OCI-LY3 (cell line): ENCODE data around the gene NIPSNAP2.

Experiments
- H2AFZ ChIP-seq: fragments of 200-600, 300-600 bp; shearing (Covaris generic); 2 replicates; pipeline ENCODE4 v1.6.0; 2014; ENCODE audit warnings: antibody characterized with exemption, low read depth, low read length
- H3K27ac ChIP-seq: fragments of 200-600, 300-600 bp; sonication (generic); 2 replicates; pipeline ENCODE4 v1.5.1; 2014; ENCODE audit warnings: mild to moderate bottlenecking, low read length, moderate library complexity, mixed read lengths
- H3K27me3 ChIP-seq: fragments of 200-600, 300-600 bp; sonication (generic); 2 replicates; pipeline ENCODE4 v1.6.1; 2014; ENCODE audit warnings: low read depth, low read length, mixed read lengths
- H3K36me3 ChIP-seq: fragments of 200-600, 300-600 bp; sonication (generic); replicated peaks from 2 replicates; pipeline ENCODE3; 2014; ENCODE audit warnings: low read depth, low read length, mixed read lengths
- H3K4me1 ChIP-seq: fragments of 300-600, 200-600 bp; sonication (generic); 2 replicates; pipeline ENCODE4 v1.6.1; 2014; ENCODE audit warnings: low read length, mixed read lengths
- H3K4me2 ChIP-seq: fragments of 200-600, 300-600 bp; sonication (generic); 2 replicates; pipeline ENCODE4 v1.6.1; 2014; ENCODE audit warnings: low read length, mixed read lengths
- H3K4me3 ChIP-seq: fragments of 300-600, 200-600 bp; sonication (generic); 2 replicates; pipeline ENCODE4 v1.5.1; 2014; ENCODE audit warnings: antibody characterized with exemption, mild to moderate bottlenecking, low read length, moderate library complexity
- H3K79me2 ChIP-seq: fragments of 300-600, 200-600 bp; shearing (Covaris generic); 2 replicates; pipeline ENCODE4 v1.6.1; 2014; ENCODE audit warnings: mild to moderate bottlenecking, low read length, mixed read lengths
- H3K9ac ChIP-seq: fragments of 300-600, 200-600 bp; shearing (Covaris generic); 2 replicates; pipeline ENCODE4 v1.6.0; 2014; ENCODE audit warnings: mild to moderate bottlenecking, low read length, moderate library complexity
- H3K9me3 ChIP-seq: fragments of 200-600, 300-600 bp; shearing (Covaris generic); 2 replicates; pipeline ENCODE4 v1.6.1; 2014; ENCODE audit warnings: low read length, mixed read lengths; ENCODE audit not compliant: insufficient read depth
- H4K20me1 ChIP-seq: fragments of 200-600, 300-600 bp; sonication (generic); 2 replicates; pipeline ENCODE4 v1.6.1; 2016; ENCODE audit warnings: low read length, mixed read lengths; ENCODE audit not compliant: insufficient read depth
- CTCF ChIP-seq: fragments of 200-600, 300-600 bp; sonication (generic); IDR thresholded peaks from 2 replicates; pipeline ENCODE4 v1.5.1; 2014; ENCODE audit warnings: antibody characterized with exemption, low read length, low read depth
- EZH2phosphoT487 ChIP-seq: fragments of 200-600 bp; shearing (Covaris generic); IDR thresholded peaks from 2 replicates; pipeline ENCODE4 v1.6.1; 2018; ENCODE audit warnings: antibody characterized with exemption, mixed run types, low read depth

NIPSNAP2 gene

DNA sequence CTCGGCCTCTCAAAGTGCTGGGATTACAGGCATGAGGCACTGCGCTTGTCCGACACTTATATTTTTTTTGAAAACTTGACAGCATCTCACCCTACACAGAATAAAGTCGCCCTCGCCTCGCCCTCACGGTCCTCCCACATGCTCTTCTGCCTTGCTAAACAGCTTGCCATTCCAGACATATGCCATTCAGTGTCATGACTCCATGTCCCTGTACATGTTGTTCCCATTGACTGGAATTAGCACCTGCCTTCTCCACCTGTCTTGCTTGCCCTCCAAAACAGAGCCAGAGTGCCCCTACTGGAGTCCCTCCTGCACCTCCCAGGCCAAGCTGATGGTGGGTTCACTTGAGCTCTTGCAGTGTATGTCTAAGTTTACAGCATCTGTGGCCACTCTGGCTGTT is 6.2 kb downstream of the NIPSNAP2 start:
- H3K27me3 ChIP-seq: no peaks in the 10 kb centered on the region
- H3K9me3 ChIP-seq: no peaks in the 10 kb centered on the region
- peaks cover 5% of the 10 kb centered on the region for H3K36me3 ChIP-seq
- no peak overlapping the region for H2AFZ ChIP-seq
- no peak overlapping the region for H3K9ac ChIP-seq
- H3K4me2 ChIP-seq: no peak overlapping the region
- H3K4me3 ChIP-seq: no peak overlapping the region
- H4K20me1 ChIP-seq: peaks cover 14% of the 10 kb centered on the region
- peaks cover 68% of the 10 kb centered on the region for H3K79me2 ChIP-seq
- no peak overlapping the region for H3K27ac ChIP-seq
- peaks cover 3% of the 10 kb centered on the region; the same call in 1 of the 2 replicates for H3K4me1 ChIP-seq
- TF ChIP-seq EZH2phosphoT487 (no peak), CTCF (no peak)

- Histone ChIP-seq H3K36me3 (peaks cover 5% of the 10 kb centered on the region), H3K79me2 (peaks cover 65% of the 10 kb centered on the region), H3K9ac (no peak overlapping the region), H3K4me1 (no peaks in the 10 kb centered on the region), H3K9me3 (no peaks in the 10 kb centered on the region), H3K4me2 (no peak overlapping the region), H3K4me3 (no peak overlapping the region), H2AFZ (no peak overlapping the region), H4K20me1 (peaks cover 16% of the 10 kb centered on the region), H3K27ac (no peak overlapping the region), H3K27me3 (no peaks in the 10 kb centered on the region)
- TF ChIP-seq EZH2phosphoT487 (no peak), CTCF (no peak)
These were observed 6.6 kb downstream of the NIPSNAP2 start for GRCh38 chr7:55970978-55971377.

GRCh38 chr7:55973747-55974250 is 9.4 kb downstream of the NIPSNAP2 start:
- Histone ChIP-seq H3K9ac (no peak overlapping the region), H4K20me1 (peaks cover 23% of the 10 kb centered on the region), H3K27ac (no peak overlapping the region), H3K36me3 (peaks cover 6% of the 10 kb centered on the region), H3K9me3 (no peaks in the 10 kb centered on the region), H2AFZ (no peak overlapping the region), H3K4me2 (no peak overlapping the region), H3K27me3 (no peaks in the 10 kb centered on the region), H3K4me1 (no peaks in the 10 kb centered on the region), H3K4me3 (no peak overlapping the region), H3K79me2 (peaks cover 59% of the 10 kb centered on the region)
- TF ChIP-seq CTCF: no peak
- TF ChIP-seq EZH2phosphoT487: no peak

- H4K20me1 ChIP-seq: peaks cover 18% of the 10 kb centered on the region
These were observed 11.7 kb downstream of the NIPSNAP2 start for GRCh38 chr7:55975988-55976633.

More at GRCh38 chr7:55975988-55976633, 11.7 kb downstream of the NIPSNAP2 start:
- Histone ChIP-seq H3K9ac (no peak overlapping the region), H3K36me3 (peaks cover 29% of the 10 kb centered on the region), H2AFZ (no peak overlapping the region), H3K9me3 (no peaks in the 10 kb centered on the region), H3K4me2 (no peak overlapping the region), H3K27me3 (no peaks in the 10 kb centered on the region), H3K4me3 (no peak overlapping the region), H3K4me1 (no peaks in the 10 kb centered on the region), H3K79me2 (peaks cover 41% of the 10 kb centered on the region), H3K27ac (no peak overlapping the region)
- TF ChIP-seq EZH2phosphoT487: no peak
- TF ChIP-seq CTCF: no peak
